Activated CD4-positive, alpha-beta T cell treated with anti-CD3 and anti-CD28 coated beads, Interleukin-2, amount 50 U/mL, for 16 hours (primary cell): ENCODE data around the gene MTA1.

Experiments used
- DNase-seq: peaks from one replicate; pipeline ENCODE4 v3.0.0-alpha.2; 2020

MTA1 gene

DNA sequence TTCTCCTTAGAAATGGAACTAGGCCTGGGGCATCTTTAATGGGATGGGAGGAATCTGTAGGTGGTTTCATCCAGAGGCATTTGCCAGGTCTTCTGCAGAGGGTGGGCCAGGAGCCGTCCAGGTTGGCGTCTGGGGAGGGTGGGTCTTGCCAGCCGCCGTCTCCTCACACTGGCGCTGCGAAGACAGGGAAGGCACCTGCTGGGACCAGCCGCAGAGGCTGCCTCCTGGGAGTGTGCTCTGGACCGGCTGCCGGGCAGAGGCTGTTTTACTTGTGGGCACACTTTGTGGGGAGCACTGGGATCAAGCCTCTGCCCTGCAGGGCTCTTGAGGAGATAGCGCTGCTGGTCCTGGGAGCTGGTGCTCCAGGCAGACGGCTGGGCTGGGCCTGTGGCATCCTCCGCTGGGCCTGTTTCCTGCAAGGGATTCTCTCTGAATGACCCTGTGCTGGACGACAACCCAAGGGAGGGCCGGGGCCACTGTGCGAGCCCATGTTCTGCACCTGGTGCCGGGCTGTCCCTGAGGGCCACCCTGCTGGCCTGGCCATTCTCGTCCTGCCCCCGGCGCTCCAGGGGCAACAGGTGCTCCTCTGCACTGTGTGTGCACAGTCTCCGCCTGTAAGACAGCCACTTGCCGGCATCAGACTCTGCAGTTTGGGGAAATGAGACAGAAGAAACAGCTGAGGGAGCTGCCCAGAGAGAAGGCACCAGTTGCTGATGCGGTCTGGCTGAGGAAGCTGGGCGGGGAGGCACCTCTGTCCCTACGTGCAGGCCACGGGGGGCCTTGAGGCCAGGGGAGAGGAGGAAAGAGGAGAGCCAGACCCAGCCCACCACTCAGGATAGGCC, 31.3 kb upstream of the MTA1 start:
- DNase-seq, result no peak

GRCh38 chr14:105388976-105389375, 30.7 kb upstream of the MTA1 start:
- DNase-seq, result no peak

DNA sequence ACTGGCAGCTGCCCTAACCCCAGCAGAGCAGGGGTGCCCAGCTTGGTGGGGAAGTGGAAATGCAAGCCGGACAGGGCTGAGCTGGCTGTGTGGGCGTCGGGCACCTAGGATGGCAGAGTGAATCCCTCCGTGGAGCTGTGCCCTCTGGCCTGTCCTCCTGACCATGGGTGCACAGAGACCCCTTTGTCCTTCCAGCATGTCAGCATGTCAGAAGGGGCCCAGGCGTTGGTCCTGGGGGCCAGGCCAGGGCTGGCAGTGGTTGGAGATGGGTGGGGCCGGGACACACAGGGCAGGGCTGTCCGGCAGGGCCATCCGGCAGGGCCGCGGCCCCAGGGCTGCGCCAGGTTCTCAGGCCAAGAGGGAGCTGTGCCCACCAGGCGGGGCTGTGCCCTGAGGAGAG, 30.1 kb upstream of the MTA1 start:
- no peak for DNase-seq

GRCh38 chr14:105389976-105390848, 29.4 kb upstream of the MTA1 start:
- no peak for DNase-seq

DNA sequence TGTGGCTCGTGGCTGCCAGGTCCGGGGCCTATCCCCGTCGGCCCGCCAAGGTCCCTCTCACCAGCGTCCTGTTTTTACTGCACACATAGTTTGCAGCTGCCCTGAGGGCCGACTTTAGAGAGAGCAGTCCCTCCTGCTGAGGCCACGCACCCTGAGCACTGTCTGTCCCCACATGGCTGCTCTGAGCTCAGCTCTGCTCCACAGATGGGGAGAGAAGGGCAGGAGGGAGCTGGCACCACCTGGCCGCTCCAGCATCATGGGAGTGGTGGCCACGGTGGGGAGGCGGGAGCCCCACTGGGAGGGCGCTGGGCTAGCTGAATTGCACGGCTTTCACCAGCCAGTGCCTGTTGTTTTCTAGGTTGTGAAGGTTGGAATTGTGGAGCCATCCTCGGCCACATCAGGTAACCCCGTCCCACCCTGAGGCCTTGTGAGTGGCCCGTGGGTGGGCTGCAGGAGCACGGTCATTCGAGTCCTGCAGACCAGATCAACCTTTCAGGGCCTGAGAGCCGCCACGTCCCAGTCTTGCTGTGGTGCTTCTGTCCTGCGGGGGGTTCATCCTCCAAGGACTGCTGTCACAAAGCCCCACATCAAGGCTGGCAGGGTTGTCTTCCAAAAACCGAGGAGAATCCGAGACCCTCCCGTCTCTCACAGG, 28.7 kb upstream of the MTA1 start:
- DNase-seq, result no peak

GRCh38 chr14:105391541-105391940, 28.1 kb upstream of the MTA1 start:
- no peak for DNase-seq

DNA sequence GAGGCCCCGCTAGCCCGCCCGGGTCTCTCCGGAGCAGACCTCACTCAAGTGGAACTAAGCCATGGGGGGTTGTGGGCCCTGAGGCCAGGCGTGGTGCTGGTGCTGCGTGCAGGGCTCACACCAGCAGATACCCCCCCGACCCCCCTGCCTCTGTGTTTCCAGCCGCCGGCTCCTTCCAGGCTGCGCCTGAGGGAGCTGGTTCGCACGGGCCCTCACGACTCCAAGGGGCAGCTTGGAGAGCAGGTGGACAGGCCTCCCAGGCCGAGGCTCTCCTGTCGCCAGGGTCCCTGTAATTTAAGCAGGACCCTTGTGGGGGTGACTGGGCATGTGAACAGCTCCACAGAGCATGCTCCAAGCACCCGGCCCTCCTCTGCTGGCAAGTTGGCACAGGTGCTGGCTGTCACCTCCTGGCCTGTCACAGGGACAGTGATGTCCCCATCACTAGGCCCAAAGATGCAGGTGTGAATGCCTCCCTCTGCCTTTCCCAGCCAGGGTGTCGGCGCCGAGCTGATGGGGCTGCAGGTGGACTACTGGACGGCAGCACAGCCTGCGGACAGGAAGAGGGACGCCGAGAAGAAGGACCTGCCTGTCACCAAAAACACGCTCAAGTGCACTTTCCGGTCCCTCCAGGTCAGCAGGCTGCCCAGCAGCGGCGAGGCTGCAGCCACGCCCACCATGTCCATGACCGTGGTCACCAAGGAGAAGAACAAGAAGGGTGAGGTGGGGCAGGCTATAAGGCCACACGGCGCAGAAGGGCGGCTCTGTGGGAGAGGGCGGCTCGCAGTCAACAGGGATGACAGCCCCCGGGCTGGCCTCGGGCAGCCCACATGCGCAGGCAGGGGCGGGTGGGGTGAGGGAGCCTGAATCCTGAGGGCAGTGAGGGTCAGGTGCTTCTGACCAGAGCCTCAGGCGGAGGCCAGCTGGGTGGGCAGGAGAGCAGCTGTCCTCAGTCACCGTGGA, 27.2 kb upstream of the MTA1 start:
- DNase-seq, result no peak

DNA sequence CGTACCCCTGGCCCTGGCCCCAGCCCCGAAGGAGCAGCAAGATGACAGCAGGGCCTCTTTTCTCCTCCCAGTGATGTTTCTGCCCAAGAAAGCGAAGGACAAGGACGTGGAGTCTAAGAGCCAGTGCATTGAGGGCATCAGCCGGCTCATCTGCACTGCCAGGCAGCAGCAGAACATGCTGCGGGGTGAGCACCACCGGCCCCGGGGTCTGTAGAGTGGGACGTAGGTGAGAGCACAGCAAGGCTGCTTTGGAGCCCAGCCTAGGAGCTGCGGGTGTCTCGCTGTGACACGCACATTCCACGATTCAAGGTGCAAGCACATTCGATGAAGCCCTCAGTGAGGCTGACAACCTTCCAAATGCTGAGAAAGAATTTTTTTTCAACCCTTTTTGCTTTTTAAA, 26.5 kb upstream of the MTA1 start:
- DNase-seq, result no peak

- no peak for DNase-seq
Measured at GRCh38 chr14:105394714-105395537, 24.7 kb upstream of the MTA1 start.

GRCh38 chr14:105395538-105395854, 24.1 kb upstream of the MTA1 start:
- no peak for DNase-seq

DNA sequence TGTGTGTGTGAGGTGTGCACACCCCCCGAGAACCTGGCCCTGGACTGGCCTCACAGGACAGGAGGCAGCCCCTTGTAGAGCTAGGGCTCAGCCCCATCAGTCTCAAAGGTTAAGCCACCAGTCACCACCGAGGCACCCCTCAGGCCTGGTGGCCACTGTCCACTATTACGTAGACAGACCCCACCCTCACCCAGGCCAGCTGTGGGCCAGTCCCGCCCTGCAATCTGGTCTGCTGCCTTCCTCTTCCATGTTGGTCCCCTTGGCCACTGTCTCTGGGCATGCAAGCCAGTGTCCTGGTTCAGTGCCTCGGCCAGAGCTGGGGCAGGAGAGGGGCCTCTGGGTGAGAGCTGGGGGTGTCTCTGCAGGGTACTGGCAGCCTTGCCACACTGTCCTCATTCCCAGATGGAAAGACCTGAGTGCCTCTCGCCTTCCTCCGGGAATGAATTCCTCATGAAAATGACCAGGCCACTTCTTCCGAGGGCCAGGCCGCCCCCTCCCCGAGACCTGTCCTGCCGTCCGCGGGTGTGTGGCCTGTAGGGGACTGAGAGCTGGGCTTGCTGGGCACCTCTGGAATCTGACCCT, 22.2 kb upstream of the MTA1 start:
- DNase-seq, result no peak

GRCh38 chr14:105398044-105398725, 21.4 kb upstream of the MTA1 start, which contains the start of gene TEX22:
TSS of gene TEX22 (plus strand) at chr14:105398538. CDS start at chr14:105399341, 803 bp downstream.
- DNase-seq, result peak; percentile 88

DNA sequence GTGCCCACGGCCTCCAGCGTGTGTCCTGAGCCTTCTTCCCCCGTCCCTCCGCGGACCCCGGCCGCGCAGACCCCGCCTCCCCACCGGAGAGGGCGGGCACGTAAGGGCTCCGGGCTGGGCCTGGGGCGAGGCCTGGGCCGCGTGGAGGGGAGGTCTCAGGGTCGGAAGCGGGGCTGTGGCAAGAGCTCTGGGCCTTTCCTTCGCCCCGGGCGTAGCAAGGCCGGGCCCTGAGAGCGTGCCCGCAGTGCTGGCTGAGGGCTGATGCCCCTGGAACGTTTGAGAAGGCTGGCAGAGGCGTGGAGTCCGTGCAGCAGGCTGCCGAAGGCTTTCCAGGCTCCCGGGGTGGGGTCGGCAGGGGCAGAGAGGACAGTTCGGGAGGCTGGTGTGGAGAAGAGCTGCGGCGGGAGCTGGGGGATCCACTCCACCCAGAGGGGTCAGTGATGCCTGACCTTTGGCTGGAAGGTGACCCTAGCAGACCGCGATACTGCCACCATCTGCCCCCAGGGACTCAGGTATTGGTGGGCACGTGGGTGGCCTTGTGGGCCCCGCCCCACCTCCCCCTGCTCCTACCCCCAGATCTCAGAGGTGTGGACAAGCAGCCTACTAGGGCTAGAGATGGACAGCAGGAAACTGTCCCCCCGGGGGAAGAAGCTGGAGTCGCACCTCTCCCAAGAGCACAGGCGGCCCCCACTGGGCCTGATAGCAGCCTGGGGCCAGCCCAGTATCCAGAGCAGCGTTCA, 20.7 kb upstream of the MTA1 start:
- peak; percentile 48 for DNase-seq

GRCh38 chr14:105399466-105399775, 20.2 kb upstream of the MTA1 start:
- no peak for DNase-seq

- no peak for DNase-seq
Measured at GRCh38 chr14:105400016-105400415, 19.6 kb upstream of the MTA1 start.

- no peak for DNase-seq
Measured at GRCh38 chr14:105401699-105402098, 17.9 kb upstream of the MTA1 start.

DNA sequence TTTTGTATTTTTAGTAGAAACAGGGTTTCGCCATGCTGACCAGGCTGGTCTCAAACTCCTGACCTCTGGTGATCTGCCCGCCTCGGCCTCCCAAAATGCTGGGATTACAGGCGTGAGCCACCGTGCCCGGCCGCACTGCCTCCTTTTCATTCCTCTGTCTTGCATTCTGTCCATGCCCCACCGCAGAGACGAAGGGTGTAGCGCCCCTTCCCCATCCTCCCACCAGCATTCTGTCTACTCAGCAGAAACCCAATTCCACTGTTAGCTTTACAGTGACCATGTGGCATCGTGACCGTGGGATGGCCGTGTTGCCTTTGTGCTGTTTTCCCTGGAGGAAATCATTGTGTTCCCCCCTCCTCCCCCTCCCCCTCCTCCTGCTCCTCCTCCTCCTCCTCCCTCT, 11.0 kb upstream of the MTA1 start:
- no peak for DNase-seq

GRCh38 chr14:105409364-105409763, 10.3 kb upstream of the MTA1 start:
- DNase-seq, result no peak

DNA sequence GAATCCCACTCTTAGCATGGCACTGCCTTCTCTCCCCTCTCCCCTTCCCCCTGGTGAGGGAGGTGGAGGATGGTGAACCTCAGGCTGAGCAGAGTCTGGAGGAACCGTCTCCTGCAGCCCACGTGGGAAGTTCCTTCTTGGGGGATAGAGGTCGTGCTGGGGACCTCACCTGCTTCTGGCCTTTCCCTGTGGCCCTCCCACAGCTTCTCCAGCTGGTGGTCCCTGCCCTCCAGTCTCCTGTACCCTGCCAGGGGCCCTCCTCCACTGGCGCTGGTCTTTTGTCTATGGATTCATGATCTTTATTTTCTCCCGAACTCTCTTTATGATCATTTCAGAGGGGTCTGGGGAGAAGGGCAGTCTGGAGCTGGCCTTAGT, 9.0 kb upstream of the MTA1 start:
- DNase-seq, result no peak
